Kidney epithelial cell (primary cell): ENCODE data around the gene PIGS. TPM values are rescaled to one million over a fixed set of nuclear protein-coding genes. Genes with fewer than 3 reads are reported as not detected.

ENCODE experiments used
- DNase-seq: peaks from one replicate; pipeline ENCODE4 v3.0.0-alpha.2; 2010; ENCODE audit warnings: low read depth
- H3K27me3 ChIP-seq: 2 replicates; pipeline ENCODE4 v1.6.0; 2011; ENCODE audit warnings: low read length; ENCODE audit not compliant: control insufficient read depth, insufficient read depth
- H3K36me3 ChIP-seq: 2 replicates; pipeline ENCODE4 v1.5.1; 2011; ENCODE audit warnings: low read length; ENCODE audit not compliant: control insufficient read depth, insufficient read depth
- H3K4me3 ChIP-seq: 2 replicates; pipeline ENCODE4 v1.5.1; 2011; ENCODE audit warnings: low read depth, mild to moderate bottlenecking, control low read depth, low read length
- total RNA-seq: library from RNA; depleted of rRNA; stranded (reverse); fragments of >200 nt; gene quantifications from 2 replicates; pipeline ENCODE4 v1.2.3, GENCODE V29; 2015
- TF ChIP-seq, protein P1 (sequence below): IDR thresholded peaks from 2 replicates; pipeline ENCODE4 v1.5.1; 2011; ENCODE audit warnings: mild to moderate bottlenecking, moderate library complexity, low read length, control low read depth, inconsistent platforms; ENCODE audit not compliant: insufficient read depth, poor library complexity, severe bottlenecking

Gene PIGS
- total RNA-seq, 1 donor from 2014 or later = 52.9 TPM

GRCh38 chr17:28518578-28518977 lies 52.7 kb downstream of the PIGS start:
- DNase-seq = no peak
- Histone ChIP-seq H3K4me3 (no peak overlapping the region), H3K27me3 (peaks cover 24% of the 10 kb centered on the region), H3K36me3 (no peaks in the 10 kb centered on the region)
- TF ChIP-seq, protein P1, sequence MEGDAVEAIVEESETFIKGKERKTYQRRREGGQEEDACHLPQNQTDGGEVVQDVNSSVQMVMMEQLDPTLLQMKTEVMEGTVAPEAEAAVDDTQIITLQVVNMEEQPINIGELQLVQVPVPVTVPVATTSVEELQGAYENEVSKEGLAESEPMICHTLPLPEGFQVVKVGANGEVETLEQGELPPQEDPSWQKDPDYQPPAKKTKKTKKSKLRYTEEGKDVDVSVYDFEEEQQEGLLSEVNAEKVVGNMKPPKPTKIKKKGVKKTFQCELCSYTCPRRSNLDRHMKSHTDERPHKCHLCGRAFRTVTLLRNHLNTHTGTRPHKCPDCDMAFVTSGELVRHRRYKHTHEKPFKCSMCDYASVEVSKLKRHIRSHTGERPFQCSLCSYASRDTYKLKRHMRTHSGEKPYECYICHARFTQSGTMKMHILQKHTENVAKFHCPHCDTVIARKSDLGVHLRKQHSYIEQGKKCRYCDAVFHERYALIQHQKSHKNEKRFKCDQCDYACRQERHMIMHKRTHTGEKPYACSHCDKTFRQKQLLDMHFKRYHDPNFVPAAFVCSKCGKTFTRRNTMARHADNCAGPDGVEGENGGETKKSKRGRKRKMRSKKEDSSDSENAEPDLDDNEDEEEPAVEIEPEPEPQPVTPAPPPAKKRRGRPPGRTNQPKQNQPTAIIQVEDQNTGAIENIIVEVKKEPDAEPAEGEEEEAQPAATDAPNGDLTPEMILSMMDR = no peak

- TF ChIP-seq, protein P1 = no peak
- Histone ChIP-seq H3K4me3 (no peak overlapping the region), H3K27me3 (peaks cover 27% of the 10 kb centered on the region), H3K36me3 (no peaks in the 10 kb centered on the region)
- no peak for DNase-seq
These were observed 53.2 kb downstream of the PIGS start for GRCh38 chr17:28518132-28518531.

DNA sequence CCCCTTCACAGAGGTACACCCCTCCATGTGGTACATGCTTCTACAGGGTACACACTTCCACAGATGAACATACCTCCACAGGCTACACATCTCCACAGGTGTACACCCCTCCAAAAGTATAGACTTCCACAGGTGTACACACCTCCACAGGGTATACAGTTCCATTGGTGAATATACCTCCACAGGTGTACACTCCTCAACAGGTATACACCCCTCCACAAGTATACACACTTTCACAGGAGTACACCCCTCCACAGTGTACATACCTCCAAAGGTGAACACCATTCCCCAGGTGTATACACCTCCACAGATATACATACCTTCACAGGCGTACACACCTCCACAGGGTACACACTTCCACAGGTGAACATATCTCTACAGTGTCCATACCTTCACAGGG lies 55.8 kb downstream of the PIGS start:
- H3K27me3 ChIP-seq = peaks cover 30% of the 10 kb centered on the region
- TF ChIP-seq, protein P1 = no peak
- H3K4me3 ChIP-seq = no peak overlapping the region
- no peak for DNase-seq
- H3K36me3 ChIP-seq = no peaks in the 10 kb centered on the region

- Histone ChIP-seq H3K36me3 (no peaks in the 10 kb centered on the region), H3K27me3 (peaks cover 32% of the 10 kb centered on the region), H3K4me3 (no peak overlapping the region)
- TF ChIP-seq, protein P1 = no peak
- DNase-seq = no peak
These were observed 56.7 kb downstream of the PIGS start for GRCh38 chr17:28514561-28515002.

DNA sequence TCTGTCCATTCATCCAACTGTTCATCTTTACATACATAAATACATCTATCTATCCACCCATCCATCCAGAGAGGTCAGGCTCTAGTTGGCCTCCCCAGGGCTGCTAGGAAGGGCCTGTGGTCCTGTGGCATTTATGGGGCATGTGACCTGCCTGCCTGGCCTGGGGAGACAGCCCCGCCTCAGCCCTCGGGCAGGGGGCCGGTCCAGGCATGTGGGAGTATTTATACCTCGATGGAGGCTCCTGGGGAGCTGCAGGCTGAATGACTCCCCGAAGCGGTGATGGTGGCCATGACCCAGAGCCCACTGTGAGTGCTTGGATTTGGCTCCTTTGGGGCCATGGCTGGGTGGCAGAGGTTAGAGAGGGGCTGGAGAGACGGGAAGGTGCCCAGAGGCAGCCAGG lies 57.8 kb downstream of the PIGS start:
- DNase-seq = no peak
- Histone ChIP-seq H3K36me3 (no peaks in the 10 kb centered on the region), H3K27me3 (peaks cover 34% of the 10 kb centered on the region), H3K4me3 (no peak overlapping the region)
- TF ChIP-seq, protein P1 = no peak

DNA sequence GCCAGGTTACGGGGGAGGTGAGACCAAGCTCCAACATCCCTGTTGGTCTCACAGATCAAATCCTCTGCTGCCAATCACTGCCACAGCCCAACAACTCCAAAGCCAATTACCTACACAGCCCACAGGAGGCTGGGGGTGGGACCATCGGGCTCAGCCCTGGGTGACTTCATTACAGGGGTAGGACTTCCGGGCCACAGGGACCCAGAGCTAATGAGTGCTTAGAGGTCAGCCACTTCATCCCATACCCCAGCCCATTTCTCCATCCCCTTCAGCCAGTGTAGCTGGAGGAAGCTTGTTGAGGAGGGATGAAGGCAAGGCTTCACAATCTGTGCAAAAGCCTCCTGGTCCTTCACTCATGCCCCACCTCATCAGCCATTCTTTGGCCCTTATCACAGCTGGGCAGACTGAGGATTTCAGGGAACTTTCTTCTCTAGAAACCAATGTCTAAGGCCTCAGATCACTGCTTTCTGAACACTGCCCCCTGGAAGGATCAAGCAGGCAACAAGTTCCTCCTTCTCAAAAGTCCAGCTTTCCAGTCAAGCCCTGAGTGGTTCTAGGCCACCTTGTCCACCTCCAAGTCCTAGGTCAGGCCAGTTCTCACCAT lies 59.4 kb downstream of the PIGS start:
- DNase-seq = no peak
- Histone ChIP-seq H3K36me3 (no peaks in the 10 kb centered on the region), H3K4me3 (no peak overlapping the region), H3K27me3 (peaks cover 47% of the 10 kb centered on the region)
- TF ChIP-seq, protein P1 = no peak
